OCI-LY7 (cell line): ENCODE results near the gene KIF19. TPM values are rescaled to one million over a fixed set of nuclear protein-coding genes. Genes with fewer than 3 reads are reported as not detected.

Source experiments
- BruUV-seq: library from RNA; stranded (reverse); fragments of 400-500 nt; replicated peaks from 2 replicates; lab custom pipeline; 2021; lab: Mats Ljungman, UMichigan
- CTCF ChIA-PET: fragments of 300-600 bp; sonication (Branson Sonifier 250); formaldehyde crosslinking; loops from one replicate; lab custom pipeline; 2022; ENCODE audit warnings: antibody characterized with exemption; ENCODE audit not compliant: unreplicated experiment; lab: Charles Lee
- POLR2A ChIA-PET: fragments of 300-600 bp; sonication (Branson Sonifier 250); formaldehyde crosslinking; loops from one replicate; lab custom pipeline; 2022; ENCODE audit warnings: antibody characterized with exemption; lab: Charles Lee
- DNase-seq: peaks from one replicate; pipeline ENCODE4 v3.0.0-alpha.2; 2015; ENCODE audit warnings: low spot score
- H2AFZ ChIP-seq: fragments of 200-600 bp; sonication (generic), shearing (Covaris generic); 2 replicates; pipeline ENCODE4 v1.6.1; 2014; ENCODE audit warnings: mild to moderate bottlenecking, antibody characterized with exemption, low read length, moderate library complexity
- H3K27ac ChIP-seq: fragments of 200-600 bp; sonication (generic); 2 replicates; pipeline ENCODE4 v1.5.1; 2014; ENCODE audit warnings: mixed run types, low read depth, mild to moderate bottlenecking, moderate library complexity, low read length, inconsistent platforms; ENCODE audit not compliant: poor library complexity, severe bottlenecking
- H3K36me3 ChIP-seq: fragments of 200-600 bp; sonication (generic); 2 replicates; pipeline ENCODE4 v1.6.1; 2014; ENCODE audit warnings: mild to moderate bottlenecking, antibody characterized with exemption, low read length, moderate library complexity, mixed read lengths; ENCODE audit not compliant: insufficient read depth
- H3K4me1 ChIP-seq: fragments of 200-600 bp; sonication (generic); 2 replicates; pipeline ENCODE4 v1.5.1; 2014; ENCODE audit warnings: mild to moderate bottlenecking, low read length; ENCODE audit not compliant: insufficient read depth, poor library complexity, severe bottlenecking
- H3K4me2 ChIP-seq: fragments of 200-600 bp; sonication (generic); 2 replicates; pipeline ENCODE4 v1.6.1; 2014; ENCODE audit warnings: mild to moderate bottlenecking, low read length
- H3K4me3 ChIP-seq: fragments of 200-600 bp; sonication (generic); 2 replicates; pipeline ENCODE4 v1.5.1; 2014; ENCODE audit warnings: mild to moderate bottlenecking, low read depth, low read length; ENCODE audit not compliant: poor library complexity, severe bottlenecking
- H3K79me2 ChIP-seq: fragments of 200-600 bp; sonication (generic); 2 replicates; pipeline ENCODE4 v1.6.1; 2016; ENCODE audit warnings: low read depth, mild to moderate bottlenecking, low read length, moderate library complexity, mixed read lengths; ENCODE audit not compliant: insufficient read depth
- H3K9me2 ChIP-seq: fragments of 200-600 bp; sonication (generic); 2 replicates; pipeline ENCODE4 v1.6.1; 2016; ENCODE audit warnings: mild to moderate bottlenecking, low read length, mixed read lengths; ENCODE audit not compliant: insufficient read depth
- H3K9me3 ChIP-seq: fragments of 200-600 bp; sonication (generic); 2 replicates; pipeline ENCODE4 v1.6.1; 2014; ENCODE audit warnings: mild to moderate bottlenecking, mixed run types, low read length, mixed read lengths
- H4K20me1 ChIP-seq: fragments of 200-600 bp; sonication (generic); 2 replicates; pipeline ENCODE4 v1.6.1; 2014; ENCODE audit warnings: mild to moderate bottlenecking, antibody characterized with exemption, low read length, moderate library complexity, mixed read lengths; ENCODE audit not compliant: insufficient read depth
- EZH2phosphoT487 ChIP-seq: fragments of 200-600 bp; sonication (generic); IDR thresholded peaks from 2 replicates; pipeline ENCODE4 v1.6.1; 2018; ENCODE audit warnings: low read depth, borderline replicate concordance, mild to moderate bottlenecking, mixed run types, antibody characterized with exemption, low read length, moderate library complexity, mixed read lengths
- intact Hi-C: fragments of 100-400 bp; cut with micrococcal nuclease; formaldehyde crosslinking; loops from one replicate; pipeline ENCODE4 v1.10.0; 2022; ENCODE audit not compliant: unreplicated experiment
- total RNA-seq, 2 experiments: library from RNA; depleted of rRNA in 1 of 2; stranded (reverse); fragments of >200 nt in 1 of 2; shearing (Covaris generic) in 1 of 2; gene quantifications; 2 replicates each; pipeline ENCODE4 v1.2.3, GENCODE V29; 2014 to 2022
- TF ChIP-seq, protein P1 (sequence below): fragments of 200-600 bp; sonication (generic); conservative IDR thresholded peaks from 2 replicates; pipeline ENCODE4 v1.5.1; 2014; ENCODE audit warnings: mild to moderate bottlenecking, antibody characterized with exemption, low read length, moderate library complexity, mixed read lengths

The KIF19 gene
- total RNA-seq, 2 experiments from 2014 or later: not detected

DNA sequence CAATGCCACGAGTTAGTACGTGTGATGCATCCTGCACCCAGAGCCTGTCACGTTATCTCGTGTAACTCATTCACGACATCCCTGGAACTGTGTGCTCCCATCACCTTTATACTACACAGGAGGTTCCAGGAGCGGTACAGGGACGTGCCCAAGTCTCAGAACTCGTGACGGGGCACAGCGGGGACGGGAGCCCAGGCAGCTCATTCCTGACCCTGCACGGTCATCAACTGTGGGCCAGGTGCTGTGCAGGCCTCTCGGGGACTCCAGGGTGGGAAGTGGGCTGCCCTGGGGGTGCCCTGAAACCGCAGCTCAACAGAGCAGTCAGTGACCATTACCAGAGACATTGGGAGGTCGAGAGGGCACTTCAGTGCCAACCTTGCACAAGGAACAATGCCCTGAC is 11.1 kb upstream of the KIF19 start:
- no TSS peak for BruUV-seq
- no peaks in the 10 kb centered on the region for H4K20me1 ChIP-seq
- H3K36me3 ChIP-seq: no peaks in the 10 kb centered on the region
- H3K4me1 ChIP-seq: no peaks in the 10 kb centered on the region
- POLR2A ChIA-PET: no interaction called here
- TF ChIP-seq EZH2phosphoT487: no peak
- TF ChIP-seq, protein P1, sequence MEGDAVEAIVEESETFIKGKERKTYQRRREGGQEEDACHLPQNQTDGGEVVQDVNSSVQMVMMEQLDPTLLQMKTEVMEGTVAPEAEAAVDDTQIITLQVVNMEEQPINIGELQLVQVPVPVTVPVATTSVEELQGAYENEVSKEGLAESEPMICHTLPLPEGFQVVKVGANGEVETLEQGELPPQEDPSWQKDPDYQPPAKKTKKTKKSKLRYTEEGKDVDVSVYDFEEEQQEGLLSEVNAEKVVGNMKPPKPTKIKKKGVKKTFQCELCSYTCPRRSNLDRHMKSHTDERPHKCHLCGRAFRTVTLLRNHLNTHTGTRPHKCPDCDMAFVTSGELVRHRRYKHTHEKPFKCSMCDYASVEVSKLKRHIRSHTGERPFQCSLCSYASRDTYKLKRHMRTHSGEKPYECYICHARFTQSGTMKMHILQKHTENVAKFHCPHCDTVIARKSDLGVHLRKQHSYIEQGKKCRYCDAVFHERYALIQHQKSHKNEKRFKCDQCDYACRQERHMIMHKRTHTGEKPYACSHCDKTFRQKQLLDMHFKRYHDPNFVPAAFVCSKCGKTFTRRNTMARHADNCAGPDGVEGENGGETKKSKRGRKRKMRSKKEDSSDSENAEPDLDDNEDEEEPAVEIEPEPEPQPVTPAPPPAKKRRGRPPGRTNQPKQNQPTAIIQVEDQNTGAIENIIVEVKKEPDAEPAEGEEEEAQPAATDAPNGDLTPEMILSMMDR: no peak
- no peaks in the 10 kb centered on the region for H3K9me3 ChIP-seq
- no peak overlapping the region for H3K27ac ChIP-seq
- intact Hi-C loops: no loop called here
- H3K4me2 ChIP-seq: no peak overlapping the region
- no peak for DNase-seq
- no peak overlapping the region for H3K4me3 ChIP-seq
- H2AFZ ChIP-seq: no peak overlapping the region
- H3K9me2 ChIP-seq: no peaks in the 10 kb centered on the region
- CTCF ChIA-PET: interaction anchor here (0.9 kb wide), 1 partner anchor 17 kb away, joined by 5 read pairs; no protein-coding TSS in a partner anchor
- H3K79me2 ChIP-seq: no peaks in the 10 kb centered on the region

DNA sequence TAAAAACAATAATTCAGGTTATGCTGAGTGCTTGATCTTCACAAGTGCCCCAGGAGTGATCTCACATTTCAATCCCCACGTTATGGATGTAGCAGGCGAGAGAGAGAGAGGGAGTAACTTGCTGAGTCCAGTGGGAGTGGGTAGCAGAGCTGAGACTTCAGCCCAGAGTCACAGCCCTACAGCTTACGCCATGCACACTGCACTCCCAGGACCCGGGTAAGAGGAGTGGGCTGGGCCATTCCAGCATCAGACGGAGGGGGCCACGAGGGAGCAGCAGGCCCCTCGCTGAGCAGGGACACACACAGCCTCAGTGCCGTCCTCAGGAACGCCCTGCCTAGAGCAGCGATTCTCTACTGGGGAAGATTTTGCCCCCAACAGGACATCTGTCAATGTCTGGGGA is 9.8 kb upstream of the KIF19 start:
- H3K9me3 ChIP-seq: no peaks in the 10 kb centered on the region
- H3K79me2 ChIP-seq: no peaks in the 10 kb centered on the region
- BruUV-seq: no TSS peak
- no peaks in the 10 kb centered on the region for H3K4me1 ChIP-seq
- no peak for DNase-seq
- H4K20me1 ChIP-seq: no peaks in the 10 kb centered on the region
- no peak overlapping the region for H3K4me3 ChIP-seq
- H3K9me2 ChIP-seq: no peaks in the 10 kb centered on the region
- intact Hi-C loops: no loop called here
- CTCF ChIA-PET: no interaction called here
- no peak overlapping the region for H3K27ac ChIP-seq
- no peak overlapping the region for H2AFZ ChIP-seq
- H3K36me3 ChIP-seq: no peaks in the 10 kb centered on the region
- TF ChIP-seq EZH2phosphoT487: no peak
- TF ChIP-seq, protein P1: no peak
- H3K4me2 ChIP-seq: no peak overlapping the region
- POLR2A ChIA-PET: no interaction called here

DNA sequence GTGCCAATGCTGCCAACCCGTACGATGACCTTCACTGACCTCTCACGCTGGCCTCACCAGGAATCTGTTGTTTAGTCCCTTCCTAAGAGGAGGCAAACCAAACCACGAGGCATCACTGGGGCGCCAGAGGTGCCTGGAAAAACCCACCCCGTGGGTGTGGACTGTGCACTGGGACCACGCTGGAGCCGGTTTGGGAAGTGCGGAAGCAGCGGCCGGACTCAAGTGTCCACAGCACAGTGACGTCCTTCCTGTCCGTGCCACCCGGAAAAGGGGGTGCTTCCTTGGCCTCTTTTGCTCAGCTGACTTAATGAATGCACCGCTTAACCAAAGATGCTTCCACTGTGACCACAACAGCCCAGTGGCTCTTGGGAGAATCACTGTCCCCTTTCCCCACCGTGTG is 9.0 kb upstream of the KIF19 start:
- Histone ChIP-seq H3K4me3 (no peak overlapping the region), H3K9me3 (no peaks in the 10 kb centered on the region), H3K27ac (no peak overlapping the region), H3K4me1 (no peaks in the 10 kb centered on the region), H2AFZ (no peak overlapping the region), H3K79me2 (no peaks in the 10 kb centered on the region), H4K20me1 (no peaks in the 10 kb centered on the region), H3K4me2 (no peak overlapping the region), H3K36me3 (no peaks in the 10 kb centered on the region), H3K9me2 (no peaks in the 10 kb centered on the region)
- CTCF ChIA-PET: no interaction called here
- no TSS peak for BruUV-seq
- no peak for TF ChIP-seq EZH2phosphoT487
- TF ChIP-seq, protein P1: no peak
- intact Hi-C loops: no loop called here
- POLR2A ChIA-PET: no interaction called here
- no peak for DNase-seq
